SHP77 (cell line): Measurements from ENCODE around the gene ACACB.

Experiments
- DNase-seq, 2 experiments: peaks; one replicate each; lab custom pipeline; 2025; lab: John Stamatoyannopoulos, UW

Gene ACACB

DNA sequence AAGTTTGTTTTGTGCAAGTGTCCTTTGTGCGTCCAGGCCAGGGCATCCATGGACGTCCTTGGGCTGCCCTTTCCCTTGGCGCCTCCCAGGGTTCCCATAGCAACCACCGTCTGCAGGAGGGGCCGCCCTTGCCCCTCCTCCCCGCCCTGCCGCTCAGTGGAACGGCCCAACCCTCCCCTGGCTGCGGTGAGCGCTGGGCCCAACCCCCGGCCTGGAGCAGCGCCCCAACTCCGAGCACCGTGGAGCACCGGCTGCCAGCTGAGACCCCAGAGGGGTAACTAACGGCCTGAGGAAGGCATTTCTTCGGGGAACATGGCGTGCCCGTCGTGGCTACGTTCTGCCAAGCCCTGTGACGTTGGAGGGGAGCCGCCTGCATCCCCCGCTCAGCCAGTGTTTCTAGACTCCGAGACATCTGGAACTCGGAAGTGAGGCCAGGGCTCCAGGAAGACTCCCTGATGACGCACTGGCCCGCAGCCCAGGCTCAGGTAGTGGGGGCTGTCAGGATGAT lies 5.3 kb upstream of the ACACB start:
- DNase-seq: peak; percentile 76 to 90

DNA sequence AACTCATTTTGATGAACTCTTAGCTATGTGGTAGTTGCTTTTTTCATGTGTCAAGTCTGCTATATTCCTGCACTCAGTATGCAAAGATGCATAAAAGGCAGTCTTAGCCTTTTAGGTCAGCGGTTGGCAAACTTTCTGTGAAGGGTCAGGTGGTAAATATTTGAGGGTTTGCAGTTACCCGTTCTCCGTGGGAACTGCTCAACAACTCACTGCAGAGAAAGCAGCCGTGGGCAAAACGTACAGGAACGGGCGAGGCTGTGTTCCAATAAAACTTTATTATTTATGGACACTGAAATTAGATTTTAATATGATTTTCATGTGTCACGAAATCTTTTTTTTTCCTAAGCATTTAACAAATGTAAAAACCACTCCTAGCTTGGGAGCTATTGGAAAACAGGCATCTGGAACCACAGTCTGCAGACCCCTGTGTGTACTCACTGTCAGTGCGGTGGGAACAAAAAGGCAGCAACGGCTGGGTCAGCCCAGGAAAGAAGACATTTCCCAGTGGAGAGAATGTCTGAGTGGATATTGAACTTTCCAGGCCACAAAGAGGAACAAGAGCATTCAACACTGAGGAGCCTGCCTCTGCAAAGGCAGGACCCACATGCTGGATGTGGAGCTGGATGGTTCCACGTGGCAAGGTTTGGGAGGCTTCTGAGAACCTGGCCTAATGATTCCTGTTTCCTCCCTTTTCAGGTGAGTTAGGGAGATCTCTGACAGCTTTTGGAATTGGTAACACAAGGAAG lies 3.5 kb upstream of the ACACB start:
- DNase-seq: no peak

- DNase-seq: no peak
Measured at GRCh38 chr12:109113661-109114321, 2.6 kb upstream of the ACACB start.

DNA sequence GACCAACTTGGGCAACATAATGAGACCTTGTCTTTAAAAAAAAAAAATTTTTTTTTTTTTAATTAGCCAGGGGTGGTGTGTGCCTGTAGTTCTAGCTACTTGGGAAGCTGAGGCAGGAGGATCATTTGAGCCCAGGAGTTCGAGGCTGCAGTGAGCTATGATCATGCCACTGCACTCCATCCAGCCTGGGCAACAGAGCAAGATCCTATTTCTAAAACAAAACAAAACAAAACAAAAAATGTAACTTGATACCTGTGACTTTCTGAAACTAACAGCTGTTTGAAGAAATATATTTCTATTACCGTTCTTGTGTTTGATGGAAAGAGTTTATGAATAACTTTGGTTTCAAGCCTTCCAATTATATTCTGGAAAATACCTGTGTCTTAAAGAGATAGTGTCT lies 1.7 kb upstream of the ACACB start:
- no peak for DNase-seq

DNA sequence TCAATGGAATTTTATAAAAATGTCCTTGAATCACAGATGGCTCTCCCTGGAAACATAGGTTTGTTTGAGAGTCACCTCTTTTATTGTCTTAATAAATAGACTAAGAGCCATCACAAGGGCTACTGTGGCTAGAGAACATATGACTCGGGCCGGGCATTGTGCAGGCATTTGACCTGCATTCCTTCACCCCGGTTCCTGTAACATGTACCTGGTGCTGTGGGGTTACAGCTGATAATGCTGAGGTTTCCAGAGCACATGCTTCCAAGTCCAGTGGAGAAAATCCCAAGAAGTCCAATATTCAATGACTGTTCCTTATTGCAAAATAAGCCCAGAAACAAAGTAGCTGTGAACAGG lies 1.0 kb upstream of the ACACB start:
- no peak for DNase-seq

- no peak for DNase-seq
Measured at GRCh38 chr12:109116611-109116949, 193 bp downstream of the ACACB start.

- no peak for DNase-seq
Measured at GRCh38 chr12:109120095-109120494, 3.7 kb downstream of the ACACB start.

GRCh38 chr12:109120557-109120956 lies 4.2 kb downstream of the ACACB start:
- no peak for DNase-seq

- no peak for DNase-seq
Measured at GRCh38 chr12:109121346-109121880, 5.0 kb downstream of the ACACB start.

DNA sequence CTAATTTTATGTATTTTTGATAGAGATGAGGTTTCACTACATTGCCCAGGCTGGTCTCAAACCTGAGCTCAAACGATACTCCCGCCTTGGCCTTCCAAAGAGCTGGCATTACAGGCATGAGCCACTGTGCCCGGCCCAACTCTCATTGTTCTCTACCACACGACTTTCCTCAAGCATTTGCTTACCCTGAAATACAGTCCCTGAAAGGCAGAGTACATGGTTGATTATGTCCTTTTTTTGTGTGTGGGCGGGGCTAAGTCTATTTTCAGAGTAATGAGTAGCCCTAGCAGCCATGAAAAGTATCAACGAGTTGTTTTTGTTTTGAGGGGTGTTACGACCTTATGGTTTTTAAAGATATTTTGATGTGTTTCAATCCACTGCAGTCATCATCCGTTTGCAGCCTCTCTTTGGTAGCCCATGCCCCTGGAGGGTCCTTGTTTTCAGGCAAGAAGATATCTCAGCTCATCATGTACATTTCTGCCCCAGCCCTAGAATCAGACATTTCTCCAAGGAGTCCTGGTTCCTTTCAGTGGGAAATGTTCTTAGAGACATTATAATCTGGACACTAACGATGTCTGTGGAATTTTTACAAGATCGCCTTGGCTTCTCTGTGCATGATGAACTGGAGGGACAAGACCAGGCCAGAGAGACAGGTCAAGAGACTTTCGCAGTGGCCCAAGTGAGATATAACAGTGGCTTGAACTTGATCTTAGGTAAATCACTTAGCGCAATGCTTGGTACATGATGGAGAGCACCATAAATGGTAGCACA lies 8.7 kb downstream of the ACACB start:
- DNase-seq: no peak

GRCh38 chr12:109125791-109126190 lies 9.4 kb downstream of the ACACB start:
- no peak for DNase-seq

- DNase-seq: no peak
Measured at GRCh38 chr12:109126784-109127183, 10.4 kb downstream of the ACACB start.

DNA sequence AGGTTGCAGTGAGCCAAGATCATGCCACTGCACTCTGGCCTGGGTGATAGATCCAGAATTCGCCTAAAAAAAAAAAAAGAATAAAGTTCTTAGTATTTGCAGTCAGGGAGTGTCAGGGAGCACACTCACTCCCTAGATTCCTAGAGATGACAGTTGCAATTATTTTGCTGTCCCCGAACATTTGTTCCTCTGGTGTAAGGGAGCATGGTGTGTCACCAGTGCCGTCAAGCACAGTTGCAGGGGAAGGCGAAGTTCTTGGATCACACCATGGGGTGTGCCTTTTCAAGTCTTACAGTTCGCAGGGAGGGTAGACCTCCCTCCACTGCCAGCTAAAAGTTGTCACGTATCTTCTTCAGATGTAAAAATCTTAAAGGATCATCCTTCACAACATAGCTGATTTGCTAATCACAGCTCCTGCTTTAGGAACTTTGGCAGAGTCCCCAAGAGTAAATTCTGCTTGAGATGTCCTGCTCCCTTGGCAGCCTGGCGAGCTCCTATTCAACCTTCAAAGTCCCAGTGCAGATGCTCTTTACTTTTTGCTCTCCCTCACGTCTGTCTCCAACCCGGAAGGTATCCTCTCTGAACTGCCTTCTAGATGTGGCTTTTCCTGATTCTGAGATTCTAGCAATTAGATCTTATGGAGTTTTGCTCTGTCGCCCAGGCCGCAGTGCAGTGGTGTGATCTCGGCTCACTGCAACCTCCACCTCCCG lies 11.3 kb downstream of the ACACB start:
- DNase-seq: no peak

DNA sequence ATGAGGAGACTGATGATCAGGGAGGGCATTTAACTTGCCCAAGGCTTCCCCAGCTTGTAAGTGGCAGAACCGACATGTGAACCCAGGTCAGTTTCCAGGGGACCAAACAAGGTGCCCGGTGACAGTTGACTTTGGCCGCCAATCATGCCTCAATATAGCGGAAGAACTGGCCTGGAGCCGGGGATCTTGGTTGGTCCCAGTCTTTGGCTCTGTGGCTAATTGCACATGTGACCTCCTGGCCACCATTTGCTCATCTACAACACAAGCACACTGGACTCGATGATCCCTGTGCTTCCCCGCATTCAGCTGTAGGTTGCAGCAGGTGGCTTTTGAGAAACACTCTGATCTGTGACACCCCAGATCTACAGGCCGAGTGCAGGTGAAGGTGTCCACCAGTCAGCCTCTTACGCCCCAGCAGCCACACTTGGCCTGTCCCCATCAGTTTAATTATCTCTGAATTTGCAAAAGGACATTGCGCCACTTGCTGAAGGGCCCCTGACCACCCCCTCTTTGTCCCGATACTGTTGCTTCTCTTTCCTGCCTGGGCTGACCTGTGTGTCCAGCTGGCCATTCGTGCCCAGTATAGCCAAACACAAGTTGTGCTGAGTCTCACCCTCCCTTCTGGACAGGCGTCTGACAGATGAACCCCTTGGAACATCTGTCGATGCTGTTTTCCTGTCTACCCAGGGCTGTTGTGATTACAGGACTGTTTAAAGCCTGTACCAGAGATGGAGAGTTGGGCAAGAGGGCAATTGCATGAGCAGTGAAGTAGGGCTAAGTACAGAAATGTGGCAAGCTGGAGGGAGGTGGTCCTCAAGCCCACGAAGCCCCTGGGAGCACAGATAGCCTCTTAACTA lies 14.1 kb downstream of the ACACB start:
- DNase-seq: no peak

GRCh38 chr12:109131154-109132050 lies 15.0 kb downstream of the ACACB start:
- peak; percentile 44 to 59 for DNase-seq

GRCh38 chr12:109134186-109134917 lies 18.0 kb downstream of the ACACB start:
- no peak for DNase-seq

- no peak for DNase-seq
Measured at GRCh38 chr12:109137055-109137454, 20.7 kb downstream of the ACACB start.

DNA sequence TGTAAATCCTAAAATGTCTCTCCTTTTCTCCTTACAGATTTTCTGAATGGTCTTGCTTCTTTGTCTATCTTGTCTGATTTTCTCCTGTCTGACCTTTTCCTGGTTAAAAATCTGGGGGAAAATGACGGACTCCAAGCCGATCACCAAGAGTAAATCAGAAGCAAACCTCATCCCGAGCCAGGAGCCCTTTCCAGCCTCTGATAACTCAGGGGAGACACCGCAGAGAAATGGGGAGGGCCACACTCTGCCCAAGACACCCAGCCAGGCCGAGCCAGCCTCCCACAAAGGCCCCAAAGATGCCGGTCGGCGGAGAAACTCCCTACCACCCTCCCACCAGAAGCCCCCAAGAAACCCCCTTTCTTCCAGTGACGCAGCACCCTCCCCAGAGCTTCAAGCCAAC lies 23.0 kb downstream of the ACACB start:
- DNase-seq: no peak

GRCh38 chr12:109139791-109140190 lies 23.4 kb downstream of the ACACB start:
- DNase-seq: no peak
